HepG2 (cell line): ENCODE data around the gene PFDN2. TPM values are rescaled to one million over a fixed set of nuclear protein-coding genes. Genes with fewer than 3 reads are reported as not detected.

Source experiments
- ATAC-seq: fragments of 200-7000 bp; cut with Tn5 transposase; 3 replicates; pipeline ENCODE4 v1.9.1; 2020; ENCODE audit warnings: mild to moderate bottlenecking, moderate library complexity
- BruUV-seq: library from RNA; stranded (reverse); fragments of 400-500 nt; replicated peaks from 2 replicates; lab custom pipeline; 2021; lab: Mats Ljungman, UMichigan
- CTCF ChIA-PET: fragments of 300-600 bp; formaldehyde crosslinking; extraction: SDS; loops from one replicate; lab custom pipeline; 2021; ENCODE audit warnings: low total read pairs, inconsistent platforms, low intra/inter-chr PET ratio; lab: Yijun Ruan, JAX
- POLR2A ChIA-PET: fragments of 350-600 bp; sonication (Branson Sonifier 250); formaldehyde crosslinking; loops from one replicate; lab custom pipeline; 2020; ENCODE audit warnings: antibody characterized with exemption, inconsistent platforms; lab: Yijun Ruan, JAX
- DNase-seq: peaks from one replicate; pipeline ENCODE4 v3.0.0-alpha.2; 2015; ENCODE audit warnings: low spot score
- FAIRE-seq: peaks from 3 replicates; lab custom pipeline; 2011; peaks lifted over from hg19 to GRCh38; lab: Jason Lieb, UNC
- H2AFZ ChIP-seq: one replicate; pipeline ENCODE4 v1.6.1; 2011; ENCODE audit warnings: low read length, inconsistent platforms
- H3K27ac ChIP-seq: fragments of 300-600 bp; 3 replicates; pipeline ENCODE4 v1.8.0; 2011; ENCODE audit warnings: mixed run types, mild to moderate bottlenecking, mixed read lengths, low read length, inconsistent platforms; ENCODE audit not compliant: insufficient read depth; ENCODE audit errors: extremely low read length
- H3K27me3 ChIP-seq, 2 experiments: fragments of 200-600 bp in 1 of 2; 2 replicates in 1 of 2; 3 replicates in 1 of 2; pipeline versions ENCODE4 v1.6.0 to v1.8.0; 2011; ENCODE audit warnings: low read length in 2 of 2, mild to moderate bottlenecking in 2 of 2, moderate library complexity in 2 of 2, inconsistent platforms in 1 of 2; ENCODE audit not compliant: insufficient read depth in 2 of 2, control insufficient read depth in 1 of 2
- H3K36me3 ChIP-seq, 2 experiments: fragments of 200-600 bp in 1 of 2; replicated peaks in 1 of 2; 2 replicates in 1 of 2; 3 replicates in 1 of 2; pipeline versions ENCODE4 v1.5.1 to v1.8.0; 2011; ENCODE audit warnings: low read length in 2 of 2, inconsistent platforms in 1 of 2; ENCODE audit not compliant: insufficient read depth in 2 of 2, control insufficient read depth in 1 of 2
- H3K4me1 ChIP-seq: 2 replicates; pipeline ENCODE4 v1.5.1; 2012; ENCODE audit warnings: low read length, inconsistent platforms; ENCODE audit not compliant: insufficient read depth
- H3K4me2 ChIP-seq: 2 replicates; pipeline ENCODE4 v1.6.0; 2011; ENCODE audit warnings: low read depth, low read length, inconsistent platforms
- H3K4me3 ChIP-seq, 3 experiments: fragments of 200-600 bp in 1 of 3; sonication (generic), shearing (Covaris generic) in 1 of 3; replicated peaks in 1 of 3; 2 replicates each; pipeline ENCODE4 v1.5.1; 2011 to 2016; ENCODE audit warnings: low read length in 3 of 3, inconsistent platforms in 2 of 3, low read depth in 2 of 3, mild to moderate bottlenecking in 2 of 3, control low read depth in 1 of 3, mixed read lengths in 1 of 3; ENCODE audit not compliant: insufficient read depth in 1 of 3
- H3K79me2 ChIP-seq: one replicate; pipeline ENCODE4 v1.6.1; 2011; ENCODE audit warnings: low read length, inconsistent platforms; ENCODE audit not compliant: insufficient read depth
- H3K9ac ChIP-seq: 2 replicates; pipeline ENCODE4 v1.6.0; 2011; ENCODE audit warnings: mild to moderate bottlenecking, low read depth, low read length, inconsistent platforms; ENCODE audit not compliant: insufficient read depth
- H3K9me3 ChIP-seq: 2 replicates; pipeline ENCODE4 v1.5.1; 2012; ENCODE audit warnings: mild to moderate bottlenecking, low read length
- H4K20me1 ChIP-seq: 2 replicates; pipeline ENCODE4 v1.6.0; 2011; ENCODE audit warnings: inconsistent platforms, mild to moderate bottlenecking, low read length, moderate library complexity; ENCODE audit not compliant: insufficient read depth
- GABPA ChIP-seq, 2 experiments: IDR thresholded peaks; 2 replicates each; pipeline ENCODE4 v1.6.1; 2011 to 2016; ENCODE audit warnings: low read depth in 2 of 2, low read length in 1 of 2, missing biosample characterization in 1 of 2, missing genetic modification characterization in 1 of 2
- KDM2A ChIP-seq: sonication (generic); formaldehyde crosslinking; IDR thresholded peaks from 2 replicates; pipeline ENCODE4 v1.4.0; 2020; ENCODE audit warnings: low read depth, missing genetic modification reagents, borderline replicate concordance
- RAD21 ChIP-seq: fragments of 450-650 bp; formaldehyde crosslinking; IDR thresholded peaks from 2 replicates; pipeline ENCODE4 v1.5.0; 2020; ENCODE audit warnings: mild to moderate bottlenecking
- ZNF768 ChIP-seq: sonication (generic); formaldehyde crosslinking; IDR thresholded peaks from 2 replicates; pipeline ENCODE4 v1.4.0; 2020; ENCODE audit warnings: missing genetic modification reagents
- WGBS: methylation state at CpG from one replicate; pipeline ENCODE4 v1.1.6; 2017; ENCODE audit warnings: low lambda C conversion rate; 5-methylcytosine and 5-hydroxymethylcytosine counted together
- in situ Hi-C: cut with HindIII; loops from 2 replicates; pipeline ENCODE4 v1.10.0; 2017; ENCODE audit warnings: low pct_unique_long_range_greater_than_20kb; ENCODE audit not compliant: extremely low pct_ligation_motif_present
- intact Hi-C: fragments of 100-400 bp; cut with micrococcal nuclease; formaldehyde crosslinking; loops from one replicate; pipeline ENCODE4 v1.10.0; 2022; ENCODE audit not compliant: unreplicated experiment
- polyA plus RNA-seq, 8 experiments: library from polyadenylated mRNA; depleted of rRNA in 3 of 8; stranded (reverse) in 7 of 8; unstranded in 1 of 8; fragments of >200 nt; fragmentation: Illumina TruSeq in 4 of 8; extraction: Trizol in 4 of 8; gene quantifications; 2 replicates each; pipeline versions ENCODE4 v1.2.1 to v1.2.3, GENCODE V29; 2011 to 2016; ENCODE audit warnings: low read depth in 4 of 8, missing spikeins in 1 of 8, mixed read lengths in 1 of 8; ENCODE audit not compliant: insufficient read depth in 1 of 8
- total RNA-seq, 5 experiments: library from RNA; depleted of rRNA; stranded (reverse); fragments of >200 nt; fragmentation: Illumina TruSeq; extraction: Trizol; gene quantifications; 2 replicates each; pipeline ENCODE4 v1.2.3, GENCODE V29; 2016; ENCODE audit warnings: low read depth in 1 of 5
- TF ChIP-seq, protein P1 (sequence below): sonication (generic); formaldehyde crosslinking; IDR thresholded peaks from 2 replicates; pipeline ENCODE4 v1.5.1; 2020; ENCODE audit warnings: mild to moderate bottlenecking, missing genetic modification reagents, moderate library complexity
- TF ChIP-seq, protein P2 (sequence below): sonication (generic); formaldehyde crosslinking; IDR thresholded peaks from 2 replicates; pipeline ENCODE4 v1.5.0; 2020; ENCODE audit warnings: missing genetic modification reagents

The PFDN2 gene
- total and polyA plus RNA-seq, 2 of the 13 experiments (the other 11 are each of a cell fraction or from before 2014, with no cell fraction given): 62.6 to 63.6 TPM

DNA sequence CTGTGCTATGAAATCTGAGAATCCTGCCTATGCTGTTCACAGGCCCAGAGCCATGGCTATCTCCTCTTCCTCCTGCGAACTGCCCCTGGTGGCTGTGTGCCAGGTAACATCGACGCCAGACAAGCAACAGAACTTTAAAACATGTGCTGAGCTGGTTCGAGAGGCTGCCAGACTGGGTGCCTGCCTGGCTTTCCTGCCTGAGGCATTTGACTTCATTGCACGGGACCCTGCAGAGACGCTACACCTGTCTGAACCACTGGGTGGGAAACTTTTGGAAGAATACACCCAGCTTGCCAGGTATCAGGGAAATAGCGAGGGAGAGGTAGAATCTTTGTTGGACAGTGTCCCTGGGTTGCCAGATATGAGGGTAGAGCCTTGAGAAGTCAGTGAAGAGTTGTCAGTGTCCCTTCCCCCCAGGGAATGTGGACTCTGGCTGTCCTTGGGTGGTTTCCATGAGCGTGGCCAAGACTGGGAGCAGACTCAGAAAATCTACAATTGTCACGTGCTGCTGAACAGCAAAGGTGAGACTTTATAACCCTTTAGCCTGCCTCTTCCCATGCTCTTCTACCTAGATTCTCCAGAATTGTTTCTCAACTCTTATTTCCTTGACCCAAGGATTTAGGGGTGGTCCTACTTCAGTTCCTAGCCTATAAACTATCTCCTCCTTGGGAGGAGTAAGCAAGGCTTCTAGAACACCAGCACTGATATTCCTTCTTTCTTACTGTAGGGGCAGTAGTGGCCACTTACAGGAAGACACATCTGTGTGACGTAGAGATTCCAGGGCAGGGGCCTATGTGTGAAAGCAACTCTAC, 1.5 kb upstream of the PFDN2 start:
- peak; percentile 40 for FAIRE-seq
- intact Hi-C loops (no loop called here), in situ Hi-C loops (no loop called here)
- 57% methylated on average over 10 of the region's 10 CpGs for WGBS
- peak overlapping the region; percentile 95 to 99 (median 96); a peak in 5 of 6 replicates for H3K4me3 ChIP-seq
- ChIA-PET CTCF (no interaction called here), POLR2A (no interaction called here)
- peaks cover 50% of the 10 kb centered on the region for H3K79me2 ChIP-seq
- TF ChIP-seq, protein P1, sequence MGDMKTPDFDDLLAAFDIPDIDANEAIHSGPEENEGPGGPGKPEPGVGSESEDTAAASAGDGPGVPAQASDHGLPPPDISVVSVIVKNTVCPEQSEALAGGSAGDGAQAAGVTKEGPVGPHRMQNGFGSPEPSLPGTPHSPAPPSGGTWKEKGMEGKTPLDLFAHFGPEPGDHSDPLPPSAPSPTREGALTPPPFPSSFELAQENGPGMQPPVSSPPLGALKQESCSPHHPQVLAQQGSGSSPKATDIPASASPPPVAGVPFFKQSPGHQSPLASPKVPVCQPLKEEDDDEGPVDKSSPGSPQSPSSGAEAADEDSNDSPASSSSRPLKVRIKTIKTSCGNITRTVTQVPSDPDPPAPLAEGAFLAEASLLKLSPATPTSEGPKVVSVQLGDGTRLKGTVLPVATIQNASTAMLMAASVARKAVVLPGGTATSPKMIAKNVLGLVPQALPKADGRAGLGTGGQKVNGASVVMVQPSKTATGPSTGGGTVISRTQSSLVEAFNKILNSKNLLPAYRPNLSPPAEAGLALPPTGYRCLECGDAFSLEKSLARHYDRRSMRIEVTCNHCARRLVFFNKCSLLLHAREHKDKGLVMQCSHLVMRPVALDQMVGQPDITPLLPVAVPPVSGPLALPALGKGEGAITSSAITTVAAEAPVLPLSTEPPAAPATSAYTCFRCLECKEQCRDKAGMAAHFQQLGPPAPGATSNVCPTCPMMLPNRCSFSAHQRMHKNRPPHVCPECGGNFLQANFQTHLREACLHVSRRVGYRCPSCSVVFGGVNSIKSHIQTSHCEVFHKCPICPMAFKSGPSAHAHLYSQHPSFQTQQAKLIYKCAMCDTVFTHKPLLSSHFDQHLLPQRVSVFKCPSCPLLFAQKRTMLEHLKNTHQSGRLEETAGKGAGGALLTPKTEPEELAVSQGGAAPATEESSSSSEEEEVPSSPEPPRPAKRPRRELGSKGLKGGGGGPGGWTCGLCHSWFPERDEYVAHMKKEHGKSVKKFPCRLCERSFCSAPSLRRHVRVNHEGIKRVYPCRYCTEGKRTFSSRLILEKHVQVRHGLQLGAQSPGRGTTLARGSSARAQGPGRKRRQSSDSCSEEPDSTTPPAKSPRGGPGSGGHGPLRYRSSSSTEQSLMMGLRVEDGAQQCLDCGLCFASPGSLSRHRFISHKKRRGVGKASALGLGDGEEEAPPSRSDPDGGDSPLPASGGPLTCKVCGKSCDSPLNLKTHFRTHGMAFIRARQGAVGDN: peak; percentile 50
- TF ChIP-seq GABPA (IDR thresholded peaks at IDR 0.05; ENCODE audit: low read depth, low read length) (no peak), GABPA (CRISPR knock-in tag; IDR thresholded peaks at IDR 0.05; ENCODE audit: low read depth) (peak; percentile 15), RAD21 (0 out of 2 replicates have a peak, but pooled peaks have one; percentile 9), ZNF768 (CRISPR knock-in tag) (peak; percentile 33; the same call in 1 of the 2 replicates), KDM2A (CRISPR knock-in tag) (peak; percentile 23; the same call in 1 of the 2 replicates)
- TF ChIP-seq, protein P2, sequence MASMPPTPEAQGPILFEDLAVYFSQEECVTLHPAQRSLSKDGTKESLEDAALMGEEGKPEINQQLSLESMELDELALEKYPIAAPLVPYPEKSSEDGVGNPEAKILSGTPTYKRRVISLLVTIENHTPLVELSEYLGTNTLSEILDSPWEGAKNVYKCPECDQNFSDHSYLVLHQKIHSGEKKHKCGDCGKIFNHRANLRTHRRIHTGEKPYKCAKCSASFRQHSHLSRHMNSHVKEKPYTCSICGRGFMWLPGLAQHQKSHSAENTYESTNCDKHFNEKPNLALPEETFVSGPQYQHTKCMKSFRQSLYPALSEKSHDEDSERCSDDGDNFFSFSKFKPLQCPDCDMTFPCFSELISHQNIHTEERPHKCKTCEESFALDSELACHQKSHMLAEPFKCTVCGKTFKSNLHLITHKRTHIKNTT (CRISPR knock-in tag): no peak
- peaks cover 18 to 46% of the 10 kb centered on the region in 2 experiments for H3K36me3 ChIP-seq
- peak overlapping the region; percentile 88 for H3K27ac ChIP-seq
- no peaks in the 10 kb centered on the region; a peak in 1 of 5 replicates for H3K27me3 ChIP-seq
- BruUV-seq: no TSS peak
- peak overlapping the region; percentile 98 for H3K4me2 ChIP-seq
- H3K9me3 ChIP-seq: no peaks in the 10 kb centered on the region
- H3K9ac ChIP-seq: peak overlapping the region; percentile 96
- H3K4me1 ChIP-seq: peaks cover 44% of the 10 kb centered on the region
- ATAC-seq: peak; percentile 24
- no peak for DNase-seq
- H4K20me1 ChIP-seq: peaks cover 4% of the 10 kb centered on the region; the same call in 1 of the 2 replicates
- no peak overlapping the region for H2AFZ ChIP-seq
